Psoas muscle (tissue), 8 donors: ENCODE measurements around the gene NANOS3. TPM values are rescaled to one million over a fixed set of nuclear protein-coding genes. Genes with fewer than 3 reads are reported as not detected.
"Not testable (repeated sequence)": the region's sequence is repeated elsewhere in the genome, so short reads cannot be mapped to it uniquely, and the experiment has no call there.

Experiments
- ATAC-seq, 4 donors: fragments of 200-7000 bp; cut with Tn5 transposase; one replicate each; pipeline ENCODE4 v1.9.1; 2020; ENCODE audit warnings: moderate library complexity in 3 of 4, mild to moderate bottlenecking in 2 of 4
- DNase-seq, 2 donors: peaks; one replicate each; pipeline ENCODE4 v3.0.0-alpha.2; 2020
- H3K27ac ChIP-seq: fragments of 200-600 bp; one replicate; pipeline ENCODE4 v1.8.0; 2022
- H3K27me3 ChIP-seq, 3 donors: fragments of 200-600 bp in 1 of 3; one replicate each; pipeline versions ENCODE4 v1.6.1 to v1.8.0; 2013 to 2022; ENCODE audit warnings: low read length in 2 of 3, mild to moderate bottlenecking in 2 of 3, moderate library complexity in 1 of 3; ENCODE audit not compliant: insufficient read depth in 3 of 3
- H3K36me3 ChIP-seq, 2 donors: fragments of 200-600 bp in 1 of 2; one replicate each; pipeline versions ENCODE4 v1.6.1 to v1.8.0; 2013 to 2022; ENCODE audit warnings: low read depth in 1 of 2, mild to moderate bottlenecking in 1 of 2, moderate library complexity in 1 of 2; ENCODE audit not compliant: insufficient read depth in 1 of 2
- H3K4me1 ChIP-seq: fragments of 200-600 bp; one replicate; pipeline ENCODE4 v1.8.0; 2022
- H3K4me3 ChIP-seq: fragments of 200-600 bp; one replicate; pipeline ENCODE4 v1.8.0; 2022; ENCODE audit warnings: mild to moderate bottlenecking
- H3K9me3 ChIP-seq: fragments of 200-600 bp; one replicate; pipeline ENCODE4 v1.8.0; 2022
- WGBS, 3 donors: extraction: QIAGEN DNeasy Blood & Tissue Kit; methylation state at CpG; one replicate each; pipeline versions ENCODE4 v1.1.6 to v1.1.7; 2013; 5-methylcytosine and 5-hydroxymethylcytosine counted together
- intact Hi-C, 2 donors: fragments of 100-400 bp; cut with DNase I; formaldehyde crosslinking; loops; one replicate each; pipeline versions ENCODE4 v1.11.0 to v1.14.2; 2022
- polyA plus RNA-seq, 3 donors: library from polyadenylated mRNA; stranded (reverse); fragments of 200-250 nt; gene quantifications; one replicate each; pipeline ENCODE4 v1.2.3, GENCODE V29; 2013
- total RNA-seq, 4 donors: library from RNA; stranded (reverse); fragmentation: NEBNext Ultra II Directional in 2 of 4; extraction: Animal tissue kit (Norgen Biotek cat#: 25700) in 2 of 4; gene quantifications; one replicate each; pipeline versions ENCODE4 v1.2.1 to v1.2.4, GENCODE V29; 2021 to 2023
- TF ChIP-seq, protein P1 (sequence below): fragments of 200-600 bp; IDR thresholded peaks from one replicate; pipeline ENCODE4 v1.8.0; 2022; ENCODE audit warnings: antibody characterized with exemption
- donor health status: healthy with polysubstance abuse.
- donor health status: DM: no; HTN: no; CAD: no; lungs with moderate emphysema.
- donor health status: Bipolar disorder and iron deficiency.
- donor health status: healthy.
- donor health status: DM: yes; HTN: yes; CAD: no.
- donor health status: DM: no; HTN: no; CAD: no.
- donor health status: DM: no; HTN: no; CAD: no.
- donor health status: DM: yes; HTN: yes; CAD: no.

The NANOS3 gene
- total and polyA plus RNA-seq, 7 donors, result not detected

DNA sequence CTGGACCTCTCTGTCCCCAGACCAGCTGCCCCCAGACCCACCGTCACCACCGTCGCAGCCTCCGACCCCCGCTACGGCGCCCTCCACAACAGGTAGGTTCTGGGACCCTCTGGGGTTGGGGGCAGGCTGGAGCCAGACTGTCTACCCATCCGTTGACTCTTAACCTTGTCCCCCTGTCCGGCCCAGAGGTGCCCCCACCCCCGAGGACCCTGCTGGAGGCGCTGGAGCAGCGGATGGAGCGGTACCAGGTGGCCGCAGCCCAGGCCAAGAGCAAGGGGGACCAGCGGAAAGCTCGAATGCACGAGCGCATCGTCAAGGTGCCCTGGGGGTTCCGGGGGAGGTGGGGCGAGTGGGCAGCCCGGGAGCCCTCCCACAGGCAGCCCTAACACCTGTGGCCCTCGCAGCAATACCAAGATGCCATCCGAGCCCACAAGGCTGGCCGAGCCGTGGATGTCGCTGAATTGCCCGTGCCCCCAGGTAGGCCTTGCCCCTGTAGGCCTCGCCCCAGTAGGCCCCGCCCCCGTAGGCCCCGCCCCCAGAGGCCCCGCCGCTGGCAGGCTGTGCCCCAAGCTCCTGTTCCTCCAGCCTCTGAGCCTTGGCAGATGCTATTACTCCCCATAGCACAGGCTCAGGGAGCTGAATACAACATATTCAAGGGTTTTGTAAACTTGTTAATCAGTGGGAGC is 41.9 kb downstream of the NANOS3 start:
- Histone ChIP-seq H3K4me3 (no peak overlapping the region), H3K4me1 (no peaks in the 10 kb centered on the region), H3K36me3 (peaks cover 0 to 95% of the 10 kb centered on the region in 2 donors), H3K9me3 (no peaks in the 10 kb centered on the region), H3K27me3 (no peaks in the 10 kb centered on the region), H3K27ac (no peak overlapping the region)
- 87 to 91% (median 89%) methylated on average over 32 to 34 of the region's 34 CpGs for WGBS, 3 donors
- intact Hi-C loops, result no loop called here
- ATAC-seq (no peak), DNase-seq (no peak)
- TF ChIP-seq, protein P1, sequence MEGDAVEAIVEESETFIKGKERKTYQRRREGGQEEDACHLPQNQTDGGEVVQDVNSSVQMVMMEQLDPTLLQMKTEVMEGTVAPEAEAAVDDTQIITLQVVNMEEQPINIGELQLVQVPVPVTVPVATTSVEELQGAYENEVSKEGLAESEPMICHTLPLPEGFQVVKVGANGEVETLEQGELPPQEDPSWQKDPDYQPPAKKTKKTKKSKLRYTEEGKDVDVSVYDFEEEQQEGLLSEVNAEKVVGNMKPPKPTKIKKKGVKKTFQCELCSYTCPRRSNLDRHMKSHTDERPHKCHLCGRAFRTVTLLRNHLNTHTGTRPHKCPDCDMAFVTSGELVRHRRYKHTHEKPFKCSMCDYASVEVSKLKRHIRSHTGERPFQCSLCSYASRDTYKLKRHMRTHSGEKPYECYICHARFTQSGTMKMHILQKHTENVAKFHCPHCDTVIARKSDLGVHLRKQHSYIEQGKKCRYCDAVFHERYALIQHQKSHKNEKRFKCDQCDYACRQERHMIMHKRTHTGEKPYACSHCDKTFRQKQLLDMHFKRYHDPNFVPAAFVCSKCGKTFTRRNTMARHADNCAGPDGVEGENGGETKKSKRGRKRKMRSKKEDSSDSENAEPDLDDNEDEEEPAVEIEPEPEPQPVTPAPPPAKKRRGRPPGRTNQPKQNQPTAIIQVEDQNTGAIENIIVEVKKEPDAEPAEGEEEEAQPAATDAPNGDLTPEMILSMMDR, result no peak

DNA sequence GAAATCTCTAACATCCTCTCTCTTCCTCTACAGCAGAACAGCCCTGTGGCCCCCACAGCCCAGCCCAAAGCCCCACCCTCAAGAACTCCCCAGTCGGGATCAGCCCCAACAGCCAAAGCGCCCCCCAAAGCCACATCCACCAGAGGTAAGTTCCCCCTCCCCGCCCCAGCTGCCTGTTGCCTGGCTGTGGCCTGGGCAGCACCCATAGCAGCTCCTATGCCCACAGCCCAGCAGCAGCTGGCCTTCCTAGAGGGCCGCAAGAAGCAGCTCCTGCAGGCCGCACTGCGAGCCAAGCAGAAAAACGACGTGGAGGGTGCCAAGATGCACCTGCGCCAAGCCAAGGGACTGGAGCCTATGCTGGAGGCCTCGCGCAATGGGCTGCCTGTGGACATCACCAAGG is 43.6 kb downstream of the NANOS3 start:
- no peak overlapping the region for H3K27ac ChIP-seq
- H3K36me3 ChIP-seq, result peaks cover 0 to 92% of the 10 kb centered on the region in 2 donors
- H3K27me3 ChIP-seq, result no peaks in the 10 kb centered on the region
- intact Hi-C loops, result no loop called here
- TF ChIP-seq, protein P1, result no peak
- H3K4me3 ChIP-seq, result no peak overlapping the region
- no peaks in the 10 kb centered on the region for H3K4me1 ChIP-seq
- DNase-seq (no peak), ATAC-seq (no peak)
- 96 to 100% (median 98%) methylated on average over 11 of the region's 11 CpGs for WGBS, 3 donors
- H3K9me3 ChIP-seq, result no peaks in the 10 kb centered on the region

DNA sequence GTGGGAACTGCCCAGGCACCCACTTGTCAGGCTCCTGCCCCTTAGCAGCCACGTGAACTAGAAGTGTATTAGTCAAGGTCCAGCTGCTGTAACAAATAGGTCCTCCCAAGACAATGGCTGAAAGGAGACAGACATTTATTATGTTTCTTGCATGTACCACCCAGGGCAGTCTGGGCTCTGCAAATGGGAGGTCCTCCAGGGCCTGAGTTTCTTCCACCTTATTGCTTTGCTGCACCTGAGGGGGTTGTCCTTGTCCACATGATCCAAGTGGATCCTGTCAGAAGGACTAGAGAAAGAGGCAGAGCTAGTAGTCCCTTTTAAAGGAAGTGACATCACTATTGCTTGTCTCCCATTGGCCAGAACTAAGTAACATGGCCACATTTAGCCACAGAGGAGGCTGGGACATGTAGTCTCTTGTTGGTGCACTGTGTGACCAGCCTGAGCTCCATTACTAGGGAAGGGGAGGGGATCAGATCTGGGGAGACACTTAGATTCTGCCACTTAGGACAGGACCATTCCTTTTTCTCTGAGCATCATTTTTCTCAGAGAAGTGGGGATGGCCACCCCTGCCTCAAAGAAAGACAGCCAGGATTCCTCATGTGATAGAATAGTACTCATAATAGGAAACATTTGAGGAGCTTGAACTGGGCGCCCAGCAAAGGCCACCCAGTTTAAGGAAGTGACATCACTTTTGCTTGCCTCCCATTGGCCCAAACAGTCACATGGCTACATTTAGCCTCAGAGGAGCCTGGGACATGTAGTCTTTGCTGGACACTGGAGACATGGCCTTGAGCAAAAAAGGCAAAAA is 44.2 kb downstream of the NANOS3 start:
- 82 to 90% (median 89%) methylated on average over 2 of the region's 2 CpGs for WGBS, 3 donors
- H3K9me3 ChIP-seq, result no peaks in the 10 kb centered on the region
- H3K4me3 ChIP-seq, result no peak overlapping the region
- peak in 3 of 4 donors; percentile 69 to 81 (median 75) for ATAC-seq
- no peaks in the 10 kb centered on the region for H3K27me3 ChIP-seq
- no peaks in the 10 kb centered on the region for H3K4me1 ChIP-seq
- intact Hi-C loops, result no loop called here
- H3K36me3 ChIP-seq, result peaks cover 0 to 90% of the 10 kb centered on the region in 2 donors
- no peak for DNase-seq
- H3K27ac ChIP-seq, result no peak overlapping the region
- TF ChIP-seq, protein P1, result no peak

DNA sequence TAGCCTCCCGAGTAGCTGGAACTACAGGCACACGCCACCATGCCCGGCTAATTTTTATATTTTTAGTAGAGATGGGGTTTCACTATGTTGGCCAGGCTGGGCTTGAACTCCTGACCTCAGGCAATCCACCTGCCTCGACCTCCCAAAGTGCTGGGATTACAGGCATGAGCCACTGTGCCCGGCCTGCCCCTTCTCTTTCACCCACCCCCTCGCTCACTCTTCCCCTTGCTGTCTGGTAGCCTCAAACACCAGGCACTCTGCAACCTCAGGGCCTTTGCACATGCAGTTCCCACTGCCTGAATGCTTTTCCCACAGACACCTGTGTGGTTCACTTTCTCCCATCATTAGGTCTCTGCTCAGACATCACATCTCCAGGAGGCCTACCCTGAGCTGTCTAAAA is 45.2 kb downstream of the NANOS3 start:
- H3K27me3 ChIP-seq, ATAC-seq, H3K4me3 ChIP-seq, H3K27ac ChIP-seq, DNase-seq, H3K4me1 ChIP-seq, intact Hi-C loops, H3K9me3 ChIP-seq: not testable (repeated sequence)
- H3K36me3 ChIP-seq, result peaks cover 0 to 90% of the 10 kb centered on the region in 2 donors
- 95 to 97% (median 97%) methylated on average over 6 of the region's 6 CpGs for WGBS, 3 donors

DNA sequence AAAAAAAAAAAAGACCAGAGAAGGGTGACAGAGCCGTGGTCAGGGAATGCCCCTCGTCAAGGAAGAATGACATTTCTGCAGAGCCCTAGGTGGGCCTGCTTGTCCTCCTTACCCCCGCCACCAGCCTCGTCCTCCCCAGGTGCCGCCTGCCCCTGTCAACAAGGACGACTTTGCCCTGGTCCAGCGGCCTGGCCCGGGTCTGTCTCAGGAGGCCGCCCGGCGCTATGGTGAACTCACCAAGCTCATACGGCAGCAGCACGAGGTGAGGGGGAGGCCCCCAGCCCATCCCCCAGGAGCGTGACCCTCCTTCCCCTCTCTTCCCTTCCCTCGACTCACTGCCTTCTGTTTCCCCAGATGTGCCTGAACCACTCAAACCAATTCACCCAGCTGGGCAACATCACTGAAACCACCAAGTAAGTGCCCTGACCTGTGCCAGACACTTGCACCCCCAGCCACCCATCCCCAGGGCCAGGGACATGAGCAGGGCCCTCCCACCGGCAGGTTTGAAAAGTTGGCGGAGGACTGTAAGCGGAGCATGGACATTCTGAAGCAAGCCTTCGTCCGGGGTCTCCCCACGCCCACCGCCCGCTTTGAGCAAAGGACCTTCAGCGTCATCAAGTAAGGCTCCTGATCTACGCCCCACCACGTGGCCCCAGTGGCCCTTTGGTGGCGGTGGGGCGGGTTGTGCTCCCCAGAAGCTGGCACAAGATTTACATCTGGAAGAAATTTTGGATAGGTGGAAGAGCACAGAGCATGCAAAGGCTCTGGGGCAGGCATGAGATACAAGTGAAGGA is 46.5 kb downstream of the NANOS3 start:
- Histone ChIP-seq H3K4me1 (no peaks in the 10 kb centered on the region), H3K9me3 (no peaks in the 10 kb centered on the region), H3K36me3 (peaks cover 0 to 90% of the 10 kb centered on the region in 2 donors), H3K27me3 (no peaks in the 10 kb centered on the region), H3K4me3 (no peak overlapping the region), H3K27ac (no peak overlapping the region)
- 93 to 96% (median 95%) methylated on average over 28 of the region's 28 CpGs for WGBS, 3 donors
- ATAC-seq (no peak), DNase-seq (no peak)
- TF ChIP-seq, protein P1, result no peak
- intact Hi-C loops, result no loop called here
